HCT116 (cell line): Measurements from ENCODE around the gene ALDH1A1. TPM values are rescaled to one million over a fixed set of nuclear protein-coding genes. Genes with fewer than 3 reads are reported as not detected.

Experiments
- ATAC-seq: fragments of 200-7000 bp; cut with Tn5 transposase; 2 replicates; pipeline ENCODE4 v1.9.1; 2020; ENCODE audit warnings: mild to moderate bottlenecking, moderate library complexity
- BruUV-seq: library from RNA; stranded (reverse); fragments of 400-500 nt; replicated peaks from 2 replicates; lab custom pipeline; 2021; lab: Mats Ljungman, UMichigan
- CTCF ChIA-PET: fragments of 300-600 bp; sonication (Branson Sonifier 250); formaldehyde crosslinking; loops from one replicate; lab custom pipeline; 2021; ENCODE audit warnings: antibody characterized with exemption; lab: Charles Lee
- POLR2A ChIA-PET: fragments of 300-600, 350-600 bp; sonication (Branson Sonifier 250); formaldehyde crosslinking; loops from one replicate; lab custom pipeline; 2021; ENCODE audit warnings: antibody characterized with exemption; lab: Charles Lee
- RAD21 ChIA-PET, 2 experiments: fragments of 300-600 bp; sonication (Branson Sonifier 250); formaldehyde crosslinking; loops; one replicate each; lab custom pipeline; 2023; ENCODE audit warnings: low total read pairs in 2 of 2; ENCODE audit not compliant: uncharacterized antibody in 2 of 2, unreplicated experiment in 2 of 2, low non-redundant PET in 1 of 2; lab: Charles Lee
- DNase-seq: peaks from one replicate; pipeline ENCODE4 v3.0.0-alpha.2; 2010; ENCODE audit warnings: low read depth, low spot score
- H2AFZ ChIP-seq: fragments of 200-600 bp; shearing (Covaris generic), sonication (generic); 2 replicates; pipeline ENCODE4 v1.6.1; 2017; ENCODE audit warnings: low read depth, mixed run types, mixed read lengths, antibody characterized with exemption, low read length; ENCODE audit not compliant: poor library complexity, severe bottlenecking
- H3K27ac ChIP-seq: 2 replicates; pipeline ENCODE4 v1.5.1; 2012; ENCODE audit warnings: low read depth, low read length
- H3K27me3 ChIP-seq: fragments of 200-600 bp; sonication (generic); 2 replicates; pipeline ENCODE4 v1.6.1; 2016; ENCODE audit warnings: mixed run types, low read length, mixed read lengths; ENCODE audit not compliant: insufficient read depth
- H3K36me3 ChIP-seq, 2 experiments: fragments of 200-500 bp in 1 of 2; fragments of 200-600 bp in 1 of 2; sonication (Bioruptor generic) in 1 of 2; sonication (generic) in 1 of 2; 2 replicates each; pipeline versions ENCODE4 v1.5.1 to v1.6.1; 2014 to 2016; ENCODE audit warnings: low read length in 2 of 2, inconsistent platforms in 1 of 2, mixed read lengths in 1 of 2, mixed run types in 1 of 2; ENCODE audit not compliant: insufficient read depth in 2 of 2, control insufficient read depth in 1 of 2
- H3K4me1 ChIP-seq, 2 experiments: fragments of 200-600 bp in 1 of 2; sonication (generic) in 1 of 2; 2 replicates each; pipeline versions ENCODE4 v1.5.1 to v1.6.1; 2012 to 2017; ENCODE audit warnings: low read length in 2 of 2, inconsistent platforms in 1 of 2, mild to moderate bottlenecking in 1 of 2, mixed read lengths in 1 of 2, mixed run types in 1 of 2, moderate library complexity in 1 of 2; ENCODE audit not compliant: insufficient read depth in 2 of 2, control insufficient read depth in 1 of 2
- H3K4me2 ChIP-seq: fragments of 200-600 bp; sonication (generic); 2 replicates; pipeline ENCODE4 v1.6.1; 2017; ENCODE audit warnings: mixed run types, low read length, mixed read lengths
- H3K4me3 ChIP-seq, 2 experiments: fragments of 200-600 bp in 1 of 2; sonication (generic) in 1 of 2; replicated peaks in 1 of 2; 2 replicates each; pipeline ENCODE4 v1.5.1; 2011 to 2016; ENCODE audit warnings: low read length in 2 of 2, control low read depth in 1 of 2, low read depth in 1 of 2, mild to moderate bottlenecking in 1 of 2, mixed read lengths in 1 of 2, mixed run types in 1 of 2
- H3K79me2 ChIP-seq: fragments of 200-600 bp; sonication (generic); 2 replicates; pipeline ENCODE4 v1.6.1; 2017; ENCODE audit warnings: mild to moderate bottlenecking, mixed run types, low read length, moderate library complexity, mixed read lengths; ENCODE audit not compliant: insufficient read depth
- H3K9ac ChIP-seq: fragments of 200-600 bp; sonication (generic); 2 replicates; pipeline ENCODE4 v1.6.1; 2016; ENCODE audit warnings: low read length, mixed read lengths
- H3K9me2 ChIP-seq: fragments of 200-600 bp; sonication (generic), shearing (Covaris generic); 2 replicates; pipeline ENCODE4 v1.6.1; 2017; ENCODE audit warnings: mixed run types, mild to moderate bottlenecking, moderate library complexity; ENCODE audit not compliant: insufficient read depth
- H3K9me3 ChIP-seq, 2 experiments: fragments of 200-500 bp in 1 of 2; fragments of 200-600 bp in 1 of 2; sonication (Bioruptor generic) in 1 of 2; sonication (generic) in 1 of 2; 2 replicates each; pipeline ENCODE4 v1.6.1; 2014 to 2017; ENCODE audit warnings: low read length in 2 of 2, mixed read lengths in 2 of 2, inconsistent platforms in 1 of 2, low read depth in 1 of 2, mild to moderate bottlenecking in 1 of 2, mixed run types in 1 of 2, moderate library complexity in 1 of 2; ENCODE audit not compliant: control insufficient read depth in 1 of 2, insufficient read depth in 1 of 2
- H4K20me1 ChIP-seq: fragments of 200-600 bp; sonication (generic), shearing (Covaris generic); 2 replicates; pipeline ENCODE4 v1.6.1; 2017; ENCODE audit warnings: mixed run types, mild to moderate bottlenecking, moderate library complexity; ENCODE audit not compliant: insufficient read depth
- CEBPB ChIP-seq: IDR thresholded peaks from 2 replicates; pipeline ENCODE4 v1.6.1; 2012; ENCODE audit warnings: low read depth
- ELF1 ChIP-seq: IDR thresholded peaks from 2 replicates; pipeline ENCODE4 v1.6.1; 2012; ENCODE audit warnings: low read depth, borderline replicate concordance
- EZH2 ChIP-seq: fragments of 200-600 bp; sonication (generic); IDR thresholded peaks from 2 replicates; pipeline ENCODE4 v1.6.1; 2017; ENCODE audit warnings: antibody characterized with exemption, mixed run types
- EZH2phosphoT487 ChIP-seq: fragments of 200-600 bp; IDR thresholded peaks from 2 replicates; pipeline ENCODE4 v1.6.1; 2018; ENCODE audit warnings: antibody characterized with exemption, borderline replicate concordance
- FOSL1 ChIP-seq: IDR thresholded peaks from 2 replicates; pipeline ENCODE4 v1.6.1; 2012; ENCODE audit warnings: low read depth
- POLR2A ChIP-seq: IDR thresholded peaks from 2 replicates; pipeline ENCODE4 v1.7.0; 2011; ENCODE audit warnings: borderline replicate concordance; ENCODE audit not compliant: insufficient read depth, insufficient read length; ENCODE audit errors: extremely low read depth
- POLR2AphosphoS5 ChIP-seq: IDR thresholded peaks from 2 replicates; pipeline ENCODE4 v1.6.1; 2011; ENCODE audit warnings: mild to moderate bottlenecking, low read depth, low read length, moderate library complexity
- SIN3A ChIP-seq: IDR thresholded peaks from 2 replicates; pipeline ENCODE4 v1.6.1; 2012; ENCODE audit warnings: low read depth
- SP1 ChIP-seq: IDR thresholded peaks from 2 replicates; pipeline ENCODE4 v1.6.1; 2012; ENCODE audit warnings: low read depth
- SRF ChIP-seq: IDR thresholded peaks from 2 replicates; pipeline ENCODE4 v1.6.1; 2012; ENCODE audit warnings: low read depth
- TCF7L2 ChIP-seq: IDR thresholded peaks from 2 replicates; pipeline ENCODE4 v1.7.0; 2011; ENCODE audit warnings: borderline replicate concordance, inconsistent platforms; ENCODE audit not compliant: insufficient read depth, insufficient read length; ENCODE audit errors: extremely low read depth
- YY1 ChIP-seq: IDR thresholded peaks from 2 replicates; pipeline ENCODE4 v1.6.1; 2011; ENCODE audit warnings: low read length, low read depth, moderate library complexity, mild to moderate bottlenecking; ENCODE audit not compliant: insufficient replicate concordance; ENCODE audit errors: extremely low read depth
- ZFX ChIP-seq: fragments of 450-650 bp; IDR thresholded peaks from 2 replicates; pipeline ENCODE4 v1.6.1; 2017
- intact Hi-C: fragments of 100-400 bp; cut with micrococcal nuclease; formaldehyde crosslinking; loops from 2 replicates; pipeline ENCODE4 v1.10.0; 2022
- total RNA-seq: library from RNA; stranded (reverse); gene quantifications from one replicate; pipeline ENCODE4 v1.2.1, GENCODE V29; 2021; ENCODE audit not compliant: unreplicated experiment
- TF ChIP-seq, protein P1 (sequence below): IDR thresholded peaks from 2 replicates; pipeline ENCODE4 v1.6.1; 2012; ENCODE audit warnings: low read depth
- TF ChIP-seq, protein P2 (sequence below): IDR thresholded peaks from 2 replicates; pipeline ENCODE4 v1.6.1; 2011; ENCODE audit warnings: mild to moderate bottlenecking, low read length, moderate library complexity; ENCODE audit not compliant: insufficient replicate concordance; ENCODE audit errors: extremely low read depth

Gene ALDH1A1
- total RNA-seq, 1 experiment from 2014 or later = 0.44 TPM

DNA sequence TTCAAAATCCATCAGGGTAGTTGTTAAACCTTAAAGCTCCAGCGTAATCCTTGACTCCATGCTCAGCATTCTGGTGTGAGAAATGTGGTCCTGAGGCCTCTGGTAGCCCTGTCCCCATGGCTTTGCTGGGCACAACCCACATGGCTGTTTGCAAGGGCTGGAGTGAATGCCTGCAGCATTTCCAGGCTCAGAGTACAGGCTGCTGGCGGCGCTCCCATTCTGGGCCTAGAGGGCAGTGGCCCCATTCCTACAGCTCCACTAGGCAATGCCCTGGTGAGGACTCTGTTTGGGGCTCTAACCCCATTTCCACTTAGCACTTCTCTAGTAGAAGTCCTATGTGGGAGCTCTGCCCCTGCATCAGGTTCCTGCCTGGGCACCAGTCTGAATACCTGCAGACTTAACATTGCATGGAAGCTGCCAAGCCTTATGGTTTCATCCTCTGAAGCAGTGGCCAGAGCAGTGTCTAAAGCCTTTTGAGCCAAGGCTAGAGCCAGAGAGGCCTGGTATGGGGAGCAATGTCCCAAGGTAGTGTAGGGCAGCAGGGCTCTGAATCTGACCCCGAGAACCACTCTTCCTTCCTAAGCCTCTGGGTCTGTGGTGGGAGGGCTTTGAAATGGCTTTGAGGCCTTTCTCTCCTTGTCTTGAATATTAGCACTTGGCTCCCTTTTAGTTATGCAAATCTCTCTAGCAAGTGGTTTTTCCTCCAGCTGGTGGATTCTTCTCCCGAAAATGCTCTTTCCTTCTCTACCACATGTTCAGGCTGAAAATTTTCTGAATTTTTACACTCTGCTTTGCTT lies 5.8 kb upstream of the ALDH1A1 start:
- Histone ChIP-seq H3K27me3 (no peaks in the 10 kb centered on the region), H3K9ac (no peak overlapping the region), H2AFZ (no peak overlapping the region), H3K4me3 (no peak overlapping the region), H3K4me1 (no peaks in the 10 kb centered on the region), H3K4me2 (no peak overlapping the region), H3K36me3 (no peaks in the 10 kb centered on the region), H3K79me2 (no peaks in the 10 kb centered on the region), H3K9me3 (no peaks in the 10 kb centered on the region), H4K20me1 (no peaks in the 10 kb centered on the region), H3K9me2 (no peaks in the 10 kb centered on the region), H3K27ac (no peak overlapping the region)
- no TSS peak for BruUV-seq
- ATAC-seq = no peak
- ChIA-PET RAD21 (no interaction called here), CTCF (no interaction called here), POLR2A (no interaction called here)
- no peak for DNase-seq
- intact Hi-C loops = no loop called here
- TF ChIP-seq, protein P1, sequence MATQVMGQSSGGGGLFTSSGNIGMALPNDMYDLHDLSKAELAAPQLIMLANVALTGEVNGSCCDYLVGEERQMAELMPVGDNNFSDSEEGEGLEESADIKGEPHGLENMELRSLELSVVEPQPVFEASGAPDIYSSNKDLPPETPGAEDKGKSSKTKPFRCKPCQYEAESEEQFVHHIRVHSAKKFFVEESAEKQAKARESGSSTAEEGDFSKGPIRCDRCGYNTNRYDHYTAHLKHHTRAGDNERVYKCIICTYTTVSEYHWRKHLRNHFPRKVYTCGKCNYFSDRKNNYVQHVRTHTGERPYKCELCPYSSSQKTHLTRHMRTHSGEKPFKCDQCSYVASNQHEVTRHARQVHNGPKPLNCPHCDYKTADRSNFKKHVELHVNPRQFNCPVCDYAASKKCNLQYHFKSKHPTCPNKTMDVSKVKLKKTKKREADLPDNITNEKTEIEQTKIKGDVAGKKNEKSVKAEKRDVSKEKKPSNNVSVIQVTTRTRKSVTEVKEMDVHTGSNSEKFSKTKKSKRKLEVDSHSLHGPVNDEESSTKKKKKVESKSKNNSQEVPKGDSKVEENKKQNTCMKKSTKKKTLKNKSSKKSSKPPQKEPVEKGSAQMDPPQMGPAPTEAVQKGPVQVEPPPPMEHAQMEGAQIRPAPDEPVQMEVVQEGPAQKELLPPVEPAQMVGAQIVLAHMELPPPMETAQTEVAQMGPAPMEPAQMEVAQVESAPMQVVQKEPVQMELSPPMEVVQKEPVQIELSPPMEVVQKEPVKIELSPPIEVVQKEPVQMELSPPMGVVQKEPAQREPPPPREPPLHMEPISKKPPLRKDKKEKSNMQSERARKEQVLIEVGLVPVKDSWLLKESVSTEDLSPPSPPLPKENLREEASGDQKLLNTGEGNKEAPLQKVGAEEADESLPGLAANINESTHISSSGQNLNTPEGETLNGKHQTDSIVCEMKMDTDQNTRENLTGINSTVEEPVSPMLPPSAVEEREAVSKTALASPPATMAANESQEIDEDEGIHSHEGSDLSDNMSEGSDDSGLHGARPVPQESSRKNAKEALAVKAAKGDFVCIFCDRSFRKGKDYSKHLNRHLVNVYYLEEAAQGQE = no peak
- TF ChIP-seq TCF7L2 = no peak
- TF ChIP-seq EZH2phosphoT487 = no peak
- TF ChIP-seq SRF = no peak
- no peak for TF ChIP-seq POLR2AphosphoS5
- TF ChIP-seq ZFX = no peak
- no peak for TF ChIP-seq SIN3A
- no peak for TF ChIP-seq YY1
- no peak for TF ChIP-seq ELF1
- no peak for TF ChIP-seq EZH2
- no peak for TF ChIP-seq CEBPB
- no peak for TF ChIP-seq POLR2A
- TF ChIP-seq, protein P2, sequence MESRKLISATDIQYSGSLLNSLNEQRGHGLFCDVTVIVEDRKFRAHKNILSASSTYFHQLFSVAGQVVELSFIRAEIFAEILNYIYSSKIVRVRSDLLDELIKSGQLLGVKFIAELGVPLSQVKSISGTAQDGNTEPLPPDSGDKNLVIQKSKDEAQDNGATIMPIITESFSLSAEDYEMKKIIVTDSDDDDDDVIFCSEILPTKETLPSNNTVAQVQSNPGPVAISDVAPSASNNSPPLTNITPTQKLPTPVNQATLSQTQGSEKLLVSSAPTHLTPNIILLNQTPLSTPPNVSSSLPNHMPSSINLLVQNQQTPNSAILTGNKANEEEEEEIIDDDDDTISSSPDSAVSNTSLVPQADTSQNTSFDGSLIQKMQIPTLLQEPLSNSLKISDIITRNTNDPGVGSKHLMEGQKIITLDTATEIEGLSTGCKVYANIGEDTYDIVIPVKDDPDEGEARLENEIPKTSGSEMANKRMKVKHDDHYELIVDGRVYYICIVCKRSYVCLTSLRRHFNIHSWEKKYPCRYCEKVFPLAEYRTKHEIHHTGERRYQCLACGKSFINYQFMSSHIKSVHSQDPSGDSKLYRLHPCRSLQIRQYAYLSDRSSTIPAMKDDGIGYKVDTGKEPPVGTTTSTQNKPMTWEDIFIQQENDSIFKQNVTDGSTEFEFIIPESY = no peak
- no peak for TF ChIP-seq FOSL1
- no peak for TF ChIP-seq SP1
